CD14-positive monocyte (primary cell): ENCODE results near the gene OSTF1. TPM values are rescaled to one million over a fixed set of nuclear protein-coding genes. Genes with fewer than 3 reads are reported as not detected.

ENCODE experiments used
- DNase-seq, 3 donors: peaks; one replicate each; pipeline ENCODE4 v3.0.0-alpha.2; 2011 to 2022
- H2AFZ ChIP-seq: 2 replicates; pipeline ENCODE4 v1.6.0; 2012; ENCODE audit warnings: mild to moderate bottlenecking, low read depth, low read length, inconsistent platforms; ENCODE audit not compliant: insufficient read depth, poor library complexity, severe bottlenecking
- H3K27ac ChIP-seq, 2 donors: 1 replicate in 1 of 2; 2 replicates in 1 of 2; pipeline ENCODE4 v1.5.1; 2012 to 2013; ENCODE audit warnings: low read length in 2 of 2, control low read depth in 1 of 2, inconsistent platforms in 1 of 2, low read depth in 1 of 2, mild to moderate bottlenecking in 1 of 2
- H3K27me3 ChIP-seq, 2 donors: one replicate each; pipeline versions ENCODE4 v1.6.0 to v1.6.1; 2011 to 2013; ENCODE audit warnings: low read length in 2 of 2; ENCODE audit not compliant: control insufficient read depth in 2 of 2, insufficient read depth in 2 of 2
- H3K36me3 ChIP-seq, 2 donors: replicated peaks in 1 of 2; 1 replicate in 1 of 2; 2 replicates in 1 of 2; pipeline versions ENCODE4 v1.5.1 to v1.6.1; 2012 to 2013; ENCODE audit warnings: low read length in 2 of 2, control low read depth in 1 of 2, inconsistent platforms in 1 of 2, mild to moderate bottlenecking in 1 of 2; ENCODE audit not compliant: insufficient read depth in 2 of 2, control insufficient read depth in 1 of 2
- H3K4me1 ChIP-seq, 2 donors: 1 replicate in 1 of 2; 2 replicates in 1 of 2; pipeline versions ENCODE4 v1.5.1 to v1.6.1; 2012 to 2013; ENCODE audit warnings: low read length in 2 of 2, control low read depth in 1 of 2, inconsistent platforms in 1 of 2, mild to moderate bottlenecking in 1 of 2, moderate library complexity in 1 of 2; ENCODE audit not compliant: insufficient read depth in 2 of 2, control insufficient read depth in 1 of 2
- H3K4me2 ChIP-seq: replicated peaks from 2 replicates; pipeline ENCODE3; 2012; ENCODE audit warnings: low read length, moderate library complexity, mild to moderate bottlenecking; ENCODE audit not compliant: poor library complexity, severe bottlenecking; ENCODE audit errors: extremely low read depth
- H3K4me3 ChIP-seq, 3 experiments: fragments of 200-600 bp in 1 of 3; sonication (generic) in 1 of 3; replicated peaks in 1 of 3; 1 replicate in 2 of 3; 2 replicates in 1 of 3; pipeline ENCODE4 v1.5.1; 2011 to 2013; ENCODE audit warnings: low read length in 3 of 3, mild to moderate bottlenecking in 3 of 3, control low read depth in 2 of 3, low read depth in 2 of 3, inconsistent platforms in 1 of 3, moderate library complexity in 1 of 3
- H3K79me2 ChIP-seq: 2 replicates; pipeline ENCODE4 v1.6.0; 2012; ENCODE audit warnings: mild to moderate bottlenecking, control low read depth, inconsistent platforms, low read length, moderate library complexity; ENCODE audit not compliant: insufficient read depth
- H3K9ac ChIP-seq: 2 replicates; pipeline ENCODE4 v1.6.0; 2017; ENCODE audit warnings: low read length, mild to moderate bottlenecking; ENCODE audit not compliant: insufficient read depth, poor library complexity, severe bottlenecking
- H3K9me3 ChIP-seq, 2 donors: replicated peaks in 1 of 2; 1 replicate in 1 of 2; 2 replicates in 1 of 2; pipeline versions ENCODE4 v1.5.1 to v1.6.1; 2012 to 2013; ENCODE audit warnings: low read length in 2 of 2, control low read depth in 1 of 2; ENCODE audit not compliant: control insufficient read depth in 1 of 2, insufficient read depth in 1 of 2
- H4K20me1 ChIP-seq: 2 replicates; pipeline ENCODE4 v1.6.0; 2012; ENCODE audit warnings: mild to moderate bottlenecking, low read length, control low read depth, moderate library complexity; ENCODE audit not compliant: insufficient read depth
- H3K27ac Mint-ChIP-seq, 7 donors: one replicate each; pipeline ENCODE4 v1.8.0; 2020; ENCODE audit warnings: mild to moderate bottlenecking in 7 of 7, mixed read lengths in 7 of 7, moderate library complexity in 6 of 7, inconsistent platforms in 2 of 7
- H3K27me3 Mint-ChIP-seq, 3 donors: one replicate each; pipeline ENCODE4 v1.8.0; 2021 to 2022; ENCODE audit warnings: low read depth in 3 of 3, mild to moderate bottlenecking in 3 of 3, mixed read lengths in 3 of 3, moderate library complexity in 3 of 3, inconsistent platforms in 1 of 3
- H3K36me3 Mint-ChIP-seq, 2 donors: one replicate each; pipeline ENCODE4 v1.8.0; 2020; ENCODE audit warnings: mixed read lengths in 2 of 2, inconsistent platforms in 1 of 2, mild to moderate bottlenecking in 1 of 2
- H3K4me1 Mint-ChIP-seq: one replicate; pipeline ENCODE4 v1.8.0; 2020; ENCODE audit warnings: mild to moderate bottlenecking, mixed read lengths
- H3K4me3 Mint-ChIP-seq, 2 donors: one replicate each; pipeline ENCODE4 v1.8.0; 2020; ENCODE audit warnings: mild to moderate bottlenecking in 2 of 2, mixed read lengths in 2 of 2, moderate library complexity in 1 of 2
- H3K9me3 Mint-ChIP-seq, 7 donors: one replicate each; pipeline ENCODE4 v1.8.0; 2020 to 2022; ENCODE audit warnings: mixed read lengths in 7 of 7, mild to moderate bottlenecking in 6 of 7, moderate library complexity in 6 of 7, inconsistent platforms in 2 of 7
- WGBS: methylation state at CpG from one replicate; pipeline ENCODE4 v1.1.5; 2013; ENCODE audit warnings: missing lambda C conversion rate; ENCODE audit not compliant: insufficient coverage; 5-methylcytosine and 5-hydroxymethylcytosine counted together
- intact Hi-C, 2 donors: fragments of 100-400 bp; cut with micrococcal nuclease; formaldehyde crosslinking; loops; one replicate each; pipeline versions ENCODE4 v1.15.0 to v1.15.1; 2023
- polyA plus RNA-seq, 3 donors: library from polyadenylated mRNA; depleted of rRNA in 1 of 3; unstranded in 2 of 3; stranded (reverse) in 1 of 3; fragments of 300-500 nt in 2 of 3; fragments of >200 nt in 1 of 3; fragmentation: Illumina TruSeq in 2 of 3; gene quantifications; 1 replicate in 2 of 3; 2 replicates in 1 of 3; pipeline ENCODE4 v1.2.3, GENCODE V29; 2012 to 2021
- TF ChIP-seq, protein P1 (sequence below): fragments of 200-600 bp; IDR thresholded peaks from one replicate; pipeline ENCODE4 v1.8.0; 2022; ENCODE audit warnings: antibody characterized with exemption, mild to moderate bottlenecking

The OSTF1 gene
- polyA plus RNA-seq, 3 donors, result 59.8 to 296 (median 240) TPM

DNA sequence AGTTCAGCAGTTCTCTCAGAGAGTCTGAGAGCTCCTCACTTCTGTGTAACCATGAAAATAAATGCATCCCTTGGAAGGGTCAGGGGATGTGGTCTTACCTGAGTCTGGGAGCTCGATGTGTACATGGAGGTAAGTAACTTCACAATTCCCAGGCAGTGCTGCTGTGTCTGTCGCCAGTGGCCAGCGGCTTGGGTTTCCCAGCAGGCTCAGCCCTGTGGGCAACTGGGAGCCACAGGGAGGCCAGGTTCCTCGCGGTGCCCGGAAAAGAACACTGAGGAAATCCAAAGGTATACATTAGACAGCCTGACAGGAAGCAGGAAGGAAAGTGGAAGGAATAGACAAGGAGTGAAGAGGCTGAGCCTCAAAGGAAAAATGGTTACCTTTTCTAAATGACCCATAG, 62.2 kb downstream of the OSTF1 start:
- H2AFZ ChIP-seq, result no peak overlapping the region
- H3K4me2 ChIP-seq, result no peak overlapping the region
- H3K27me3 Mint-ChIP-seq, result peaks cover 0 to 4% (median 0%) of the 10 kb centered on the region in 3 donors
- no peaks in the 10 kb centered on the region for H3K9me3 ChIP-seq
- peaks cover 8% of the 10 kb centered on the region for H3K79me2 ChIP-seq
- WGBS, result 87% methylated on average over 6 of the region's 6 CpGs
- H3K36me3 ChIP-seq, result peaks cover 10 to 46% of the 10 kb centered on the region in 2 donors
- H3K9ac ChIP-seq, result no peak overlapping the region
- H3K4me3 ChIP-seq, result no peak overlapping the region
- H3K27me3 ChIP-seq, result no peaks in the 10 kb centered on the region
- intact Hi-C loops, result no loop called here
- TF ChIP-seq, protein P1, sequence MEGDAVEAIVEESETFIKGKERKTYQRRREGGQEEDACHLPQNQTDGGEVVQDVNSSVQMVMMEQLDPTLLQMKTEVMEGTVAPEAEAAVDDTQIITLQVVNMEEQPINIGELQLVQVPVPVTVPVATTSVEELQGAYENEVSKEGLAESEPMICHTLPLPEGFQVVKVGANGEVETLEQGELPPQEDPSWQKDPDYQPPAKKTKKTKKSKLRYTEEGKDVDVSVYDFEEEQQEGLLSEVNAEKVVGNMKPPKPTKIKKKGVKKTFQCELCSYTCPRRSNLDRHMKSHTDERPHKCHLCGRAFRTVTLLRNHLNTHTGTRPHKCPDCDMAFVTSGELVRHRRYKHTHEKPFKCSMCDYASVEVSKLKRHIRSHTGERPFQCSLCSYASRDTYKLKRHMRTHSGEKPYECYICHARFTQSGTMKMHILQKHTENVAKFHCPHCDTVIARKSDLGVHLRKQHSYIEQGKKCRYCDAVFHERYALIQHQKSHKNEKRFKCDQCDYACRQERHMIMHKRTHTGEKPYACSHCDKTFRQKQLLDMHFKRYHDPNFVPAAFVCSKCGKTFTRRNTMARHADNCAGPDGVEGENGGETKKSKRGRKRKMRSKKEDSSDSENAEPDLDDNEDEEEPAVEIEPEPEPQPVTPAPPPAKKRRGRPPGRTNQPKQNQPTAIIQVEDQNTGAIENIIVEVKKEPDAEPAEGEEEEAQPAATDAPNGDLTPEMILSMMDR, result no peak
- H3K9me3 Mint-ChIP-seq, result no peaks in the 10 kb centered on the region
- no peak for DNase-seq
- H3K27ac Mint-ChIP-seq, result peak overlapping the region; percentile 19 to 93 (median 85)
- peaks cover 54% of the 10 kb centered on the region for H3K4me1 Mint-ChIP-seq
- peaks cover 26 to 46% of the 10 kb centered on the region in 2 donors for H3K36me3 Mint-ChIP-seq
- H4K20me1 ChIP-seq, result peaks cover 24% of the 10 kb centered on the region
- peak overlapping the region in 1 of 2 donors; percentile 57 for H3K4me3 Mint-ChIP-seq
- H3K27ac ChIP-seq, result peak overlapping the region in 1 of 2 donors; percentile 68
- H3K4me1 ChIP-seq, result peaks cover 36 to 61% of the 10 kb centered on the region in 2 donors

DNA sequence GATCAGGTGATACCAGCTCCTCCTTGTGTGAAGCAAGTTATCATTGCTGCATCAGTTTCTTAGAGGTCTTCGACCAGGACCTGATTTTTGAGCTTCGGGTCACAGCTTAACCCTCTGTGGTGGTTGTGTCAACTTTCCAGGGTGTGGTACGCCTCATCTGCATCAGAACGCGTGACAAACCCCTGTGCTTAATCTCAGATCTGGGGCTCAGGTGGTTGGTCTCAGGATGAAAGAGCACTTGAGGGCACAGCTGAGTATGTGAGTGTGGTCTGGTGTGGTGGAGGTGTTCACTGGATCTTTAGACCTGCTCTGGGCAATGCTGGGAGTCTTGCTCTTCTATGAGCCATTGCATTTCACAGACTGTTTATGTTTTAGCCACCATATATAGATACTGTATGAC, 64.1 kb downstream of the OSTF1 start:
- H3K27me3 Mint-ChIP-seq, result peaks cover 0 to 4% (median 0%) of the 10 kb centered on the region in 3 donors
- WGBS, result 68% methylated on average over 3 of the region's 5 CpGs
- TF ChIP-seq, protein P1, result no peak
- Histone ChIP-seq H3K4me2 (no peak overlapping the region), H3K4me1 (peaks cover 29 to 53% of the 10 kb centered on the region in 2 donors), H2AFZ (no peak overlapping the region), H4K20me1 (peaks cover 19% of the 10 kb centered on the region), H3K9me3 (no peaks in the 10 kb centered on the region), H3K4me3 (no peak overlapping the region), H3K9ac (no peak overlapping the region), H3K27ac (no peak overlapping the region), H3K27me3 (no peaks in the 10 kb centered on the region), H3K79me2 (no peaks in the 10 kb centered on the region), H3K36me3 (peaks cover 7 to 46% of the 10 kb centered on the region in 2 donors)
- DNase-seq, result no peak
- intact Hi-C loops, result no loop called here
- peaks cover 25 to 47% of the 10 kb centered on the region in 2 donors for H3K36me3 Mint-ChIP-seq
- no peaks in the 10 kb centered on the region for H3K9me3 Mint-ChIP-seq
- no peak overlapping the region for H3K27ac Mint-ChIP-seq
- H3K4me1 Mint-ChIP-seq, result peaks cover 51% of the 10 kb centered on the region
- no peak overlapping the region for H3K4me3 Mint-ChIP-seq
